GM19438 (cell line): ENCODE results near the gene DYNLT4.
A peak's percentile ranks its signal among the peaks of the same experiment; 100 is the strongest.
"Not testable (repeated sequence)": the region's sequence is repeated elsewhere in the genome, so short reads cannot be mapped to it uniquely, and the experiment has no call there.

Experiments used
- ATAC-seq: cut with Tn5 transposase; IDR thresholded peaks from one replicate; pipeline ENCODE4 v1.9.1; 2021; ENCODE audit warnings: low read depth; ENCODE audit not compliant: unreplicated experiment

DYNLT4 gene

DNA sequence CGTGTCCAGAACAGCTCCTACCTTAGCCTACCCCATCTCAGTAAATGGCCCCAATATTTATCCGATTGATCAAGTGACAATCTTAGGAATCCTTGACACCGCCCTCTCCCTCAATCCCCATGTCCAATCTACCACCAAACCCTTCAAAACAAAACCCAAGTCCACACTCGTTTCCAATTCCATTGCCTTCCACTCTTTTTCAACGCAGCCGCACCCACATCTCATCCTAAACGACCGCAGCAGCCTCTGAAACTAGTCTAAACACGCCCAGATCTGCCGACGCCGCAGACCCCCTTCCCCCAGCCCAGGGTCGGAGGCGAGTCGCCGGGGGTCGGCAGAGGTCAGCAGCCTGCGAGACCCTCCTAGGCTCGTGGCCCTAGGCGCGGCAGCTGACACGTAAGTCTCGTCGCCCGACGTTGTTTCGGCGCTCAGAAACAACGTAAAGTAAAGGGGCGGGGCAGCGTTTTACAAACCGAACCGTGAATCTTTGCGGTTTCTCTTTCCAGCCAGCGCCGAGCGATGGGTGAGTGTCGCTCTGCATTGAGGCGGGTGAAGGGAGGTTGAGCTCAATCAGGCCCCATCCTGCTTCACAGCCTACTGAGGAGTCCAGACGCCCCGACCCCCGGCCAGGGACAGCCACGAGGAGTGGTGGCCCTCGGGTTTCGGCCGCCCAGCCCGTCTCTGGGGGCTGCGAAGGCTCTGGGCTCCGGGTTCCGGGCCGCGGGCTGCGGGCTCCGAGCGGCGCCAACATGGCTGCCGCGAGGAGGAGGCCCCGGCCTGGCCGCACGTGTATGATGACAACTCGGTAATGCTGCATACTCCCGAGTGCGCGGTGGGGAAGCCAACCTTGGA lies 31.8 kb downstream of the DYNLT4 start, which contains the start of gene RPS8:
TSS of gene RPS8 (plus strand) at position 463 of the 852 bp plus-strand sequence. CDS start at position 520, 57 bp downstream.
- peak; percentile 75 for ATAC-seq

DNA sequence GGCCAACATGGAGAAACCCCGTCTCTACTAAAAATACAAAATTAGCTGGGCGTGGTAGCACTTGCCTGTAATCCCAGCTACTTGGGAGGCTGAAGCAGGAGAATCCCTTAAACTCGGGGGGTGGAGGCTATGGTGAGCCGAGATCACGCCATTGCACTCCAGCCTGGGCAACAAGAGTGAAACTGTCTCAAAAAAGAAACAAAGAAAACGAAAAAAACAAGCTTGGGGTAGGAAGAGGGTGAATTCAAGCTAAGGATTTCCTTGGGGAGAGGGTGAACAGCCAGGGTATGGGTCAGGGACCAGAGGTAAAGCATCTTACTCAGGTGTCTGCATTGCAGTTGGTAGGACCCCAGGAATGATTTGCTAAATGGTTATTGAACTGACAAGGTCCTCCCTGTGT lies 40.7 kb downstream of the DYNLT4 start:
- ATAC-seq = not testable (repeated sequence)

DNA sequence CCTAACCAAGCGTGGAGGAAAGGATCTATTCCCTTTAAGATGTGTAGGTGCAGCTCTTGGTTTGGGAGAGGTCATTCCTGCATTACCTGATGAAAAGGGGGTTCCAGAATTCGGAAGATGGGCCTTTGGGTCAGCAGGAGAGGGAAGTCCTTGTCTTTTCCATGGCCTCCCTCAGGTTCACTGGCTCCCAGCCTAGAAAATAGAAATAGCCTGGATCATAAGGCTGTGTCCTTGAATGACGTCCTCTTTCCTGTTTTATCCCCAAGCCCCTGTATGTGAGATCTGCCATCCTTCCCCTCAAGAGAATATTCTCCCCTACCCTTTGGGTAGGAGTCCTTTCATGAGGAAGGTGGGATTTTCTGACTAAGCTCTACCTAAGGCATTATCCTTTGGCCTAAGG lies 46.3 kb downstream of the DYNLT4 start:
- no peak for ATAC-seq

- no peak for ATAC-seq
Observed at GRCh38 chr1:44759077-44759476, 48.1 kb downstream of the DYNLT4 start.

DNA sequence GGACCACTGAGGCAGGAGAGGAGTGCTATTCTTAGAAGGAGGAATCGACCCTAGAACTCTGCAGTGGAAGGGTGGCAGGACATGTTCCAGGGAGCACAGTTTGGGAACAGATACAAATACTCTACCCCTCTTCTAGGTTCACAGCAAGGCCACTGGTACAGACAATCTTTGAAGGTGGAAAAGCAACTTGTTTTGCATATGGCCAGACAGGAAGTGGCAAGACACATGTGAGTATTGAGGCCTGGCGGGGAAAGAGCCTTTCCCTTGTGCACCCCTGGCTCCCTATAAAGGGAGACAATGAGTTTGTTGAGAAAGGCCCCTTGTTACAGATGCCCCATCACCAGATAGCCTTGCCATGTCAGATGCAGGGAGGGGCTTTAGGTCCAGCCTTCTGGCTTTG lies 49.7 kb downstream of the DYNLT4 start:
- ATAC-seq = no peak
